Osteoblast (primary cell): Measurements from ENCODE around the gene CSTPP1. TPM values are rescaled to one million over a fixed set of nuclear protein-coding genes. Genes with fewer than 3 reads are reported as not detected.
"Not testable (repeated sequence)": the region's sequence is repeated elsewhere in the genome, so short reads cannot be mapped to it uniquely, and the experiment has no call there.

Experiments
- DNase-seq: peaks from one replicate; pipeline ENCODE4 v3.0.0; 2011; ENCODE audit warnings: low spot score, mixed read lengths; ENCODE audit not compliant: insufficient read length; ENCODE audit errors: missing footprints
- H2AFZ ChIP-seq: 2 replicates; pipeline ENCODE4 v1.6.0; 2011; ENCODE audit warnings: mild to moderate bottlenecking, low read length
- H3K27ac ChIP-seq: 2 replicates; pipeline ENCODE4 v1.5.1; 2011; ENCODE audit warnings: mild to moderate bottlenecking, low read depth, low read length, moderate library complexity
- H3K27me3 ChIP-seq: 2 replicates; pipeline ENCODE4 v1.6.0; 2012; ENCODE audit warnings: mild to moderate bottlenecking, control low read depth, inconsistent platforms, low read length, moderate library complexity; ENCODE audit not compliant: insufficient read depth
- H3K36me3 ChIP-seq: 2 replicates; pipeline ENCODE4 v1.5.1; 2011; ENCODE audit warnings: mild to moderate bottlenecking, low read length, control low read depth, moderate library complexity; ENCODE audit not compliant: insufficient read depth
- H3K4me1 ChIP-seq: 2 replicates; pipeline ENCODE4 v1.5.1; 2011; ENCODE audit warnings: mild to moderate bottlenecking, low read length, control low read depth, moderate library complexity; ENCODE audit not compliant: insufficient read depth
- H3K4me2 ChIP-seq: 2 replicates; pipeline ENCODE4 v1.6.0; 2011; ENCODE audit warnings: mild to moderate bottlenecking, low read length; ENCODE audit not compliant: insufficient read depth
- H3K4me3 ChIP-seq: fragments of 200-600 bp; sonication (generic); 3 replicates; pipeline ENCODE4 v1.5.1; 2012; ENCODE audit warnings: mild to moderate bottlenecking, low read length, inconsistent platforms; ENCODE audit not compliant: insufficient read depth
- H3K79me2 ChIP-seq: 2 replicates; pipeline ENCODE4 v1.6.0; 2012; ENCODE audit warnings: mild to moderate bottlenecking, low read length, control low read depth, inconsistent platforms; ENCODE audit not compliant: insufficient read depth
- H3K9me3 ChIP-seq: 2 replicates; pipeline ENCODE4 v1.5.1; 2011; ENCODE audit warnings: low read depth, low read length, control low read depth
- H4K20me1 ChIP-seq: 2 replicates; pipeline ENCODE4 v1.6.0; 2012; ENCODE audit warnings: mild to moderate bottlenecking, low read length, control low read depth; ENCODE audit not compliant: insufficient read depth
- CTCF ChIP-seq: IDR thresholded peaks from 2 replicates; pipeline ENCODE4 v1.5.1; 2011; ENCODE audit warnings: mild to moderate bottlenecking, low read depth, low read length, moderate library complexity; ENCODE audit errors: extremely low read depth
- total RNA-seq: library from RNA; depleted of rRNA; stranded (reverse); fragments of >200 nt; gene quantifications from 2 replicates; pipeline ENCODE4 v1.2.3, GENCODE V29; 2012

Gene CSTPP1
- total RNA-seq, 1 donor = 27.1 TPM

- H3K4me1 ChIP-seq = peaks cover 2% of the 10 kb centered on the region
- H4K20me1 ChIP-seq = no peaks in the 10 kb centered on the region
- no peak overlapping the region for H3K4me3 ChIP-seq
- DNase-seq = no peak
- no peak overlapping the region for H3K4me2 ChIP-seq
- H3K9me3 ChIP-seq = no peaks in the 10 kb centered on the region
- H3K27me3 ChIP-seq = no peaks in the 10 kb centered on the region
- no peaks in the 10 kb centered on the region for H3K79me2 ChIP-seq
- H2AFZ ChIP-seq = no peak overlapping the region
- no peak overlapping the region for H3K27ac ChIP-seq
- no peaks in the 10 kb centered on the region for H3K36me3 ChIP-seq
- no peak for TF ChIP-seq CTCF
Observed at GRCh38 chr11:46983598-46983997, 47.0 kb downstream of the CSTPP1 start.

- H3K36me3 ChIP-seq = peaks cover 3% of the 10 kb centered on the region
- no peaks in the 10 kb centered on the region for H3K9me3 ChIP-seq
- no peaks in the 10 kb centered on the region for H3K27me3 ChIP-seq
- no peaks in the 10 kb centered on the region for H3K4me1 ChIP-seq
- TF ChIP-seq CTCF = no peak
- DNase-seq = no peak
- H4K20me1 ChIP-seq = no peaks in the 10 kb centered on the region
- H3K4me3 ChIP-seq = no peak overlapping the region
- H3K79me2 ChIP-seq = no peaks in the 10 kb centered on the region
- no peak overlapping the region for H3K27ac ChIP-seq
- H2AFZ ChIP-seq = no peak overlapping the region
- no peak overlapping the region for H3K4me2 ChIP-seq
Observed at GRCh38 chr11:46984548-46984947, 48.0 kb downstream of the CSTPP1 start.

GRCh38 chr11:46984987-46985386 is 48.4 kb downstream of the CSTPP1 start:
- Histone ChIP-seq H3K4me3 (no peak overlapping the region), H2AFZ (no peak overlapping the region), H3K4me1 (no peaks in the 10 kb centered on the region), H3K36me3 (peaks cover 4% of the 10 kb centered on the region), H3K9me3 (no peaks in the 10 kb centered on the region), H3K27ac (no peak overlapping the region), H3K79me2 (no peaks in the 10 kb centered on the region), H3K27me3 (no peaks in the 10 kb centered on the region), H4K20me1 (no peaks in the 10 kb centered on the region), H3K4me2 (no peak overlapping the region)
- DNase-seq = no peak
- TF ChIP-seq CTCF = no peak

- TF ChIP-seq CTCF = no peak
- Histone ChIP-seq H2AFZ (no peak overlapping the region), H3K36me3 (peaks cover 4% of the 10 kb centered on the region), H3K27me3 (no peaks in the 10 kb centered on the region), H3K27ac (no peak overlapping the region), H3K79me2 (no peaks in the 10 kb centered on the region), H4K20me1 (no peaks in the 10 kb centered on the region), H3K9me3 (no peaks in the 10 kb centered on the region), H3K4me1 (no peaks in the 10 kb centered on the region), H3K4me3 (no peak overlapping the region), H3K4me2 (no peak overlapping the region)
- DNase-seq = no peak
Observed at GRCh38 chr11:46987183-46987582, 50.6 kb downstream of the CSTPP1 start.

GRCh38 chr11:46989810-46990487 is 53.4 kb downstream of the CSTPP1 start:
- not testable (repeated sequence) for H2AFZ ChIP-seq, H3K4me3 ChIP-seq, H4K20me1 ChIP-seq, H3K4me2 ChIP-seq, H3K27me3 ChIP-seq, H3K79me2 ChIP-seq, H3K27ac ChIP-seq, H3K9me3 ChIP-seq, DNase-seq, H3K4me1 ChIP-seq, H3K36me3 ChIP-seq
